HEK293 (cell line): ENCODE measurements around the gene CUZD1.
"Not testable (repeated sequence)": the region's sequence is repeated elsewhere in the genome, so short reads cannot be mapped to it uniquely, and the experiment has no call there.

ENCODE experiments used
- CTCF ChIP-seq: fragments of 450-650 bp; formaldehyde crosslinking; IDR thresholded peaks from 2 replicates; pipeline ENCODE4 v1.5.1; 2016; ENCODE audit warnings: missing biosample characterization, missing genetic modification characterization
- REST ChIP-seq: fragments of 450-650 bp; formaldehyde crosslinking; IDR thresholded peaks from 2 replicates; pipeline ENCODE4 v1.5.1; 2016; ENCODE audit warnings: missing biosample characterization, missing genetic modification characterization
- ZBTB1 ChIP-seq: fragments of 450-650 bp; formaldehyde crosslinking; IDR thresholded peaks from 2 replicates; pipeline ENCODE4 v1.5.1; 2016; ENCODE audit warnings: missing biosample characterization, missing genetic modification characterization
- ZNF324 ChIP-seq: fragments of 450-650 bp; formaldehyde crosslinking; IDR thresholded peaks from 2 replicates; pipeline ENCODE4 v1.5.1; 2016; ENCODE audit warnings: missing biosample characterization, missing genetic modification characterization
- ZNF558 ChIP-seq: fragments of 450-650 bp; formaldehyde crosslinking; IDR thresholded peaks from 2 replicates; pipeline ENCODE4 v1.5.1; 2016; ENCODE audit warnings: missing biosample characterization, missing genetic modification characterization
- ZSCAN16 ChIP-seq: fragments of 450-650 bp; formaldehyde crosslinking; IDR thresholded peaks from 2 replicates; pipeline ENCODE4 v1.5.1; 2016; ENCODE audit warnings: missing biosample characterization, missing genetic modification characterization

GRCh38 chr10:122868768-122869167, 23.1 kb upstream of the CUZD1 start:
- not testable (repeated sequence) for TF ChIP-seq ZNF558, ZNF324, ZBTB1, REST, CTCF, ZSCAN16 (tag by site-specific recombination)
